Esophagus squamous epithelium (tissue), 4 donors: Measurements from ENCODE around the gene DYRK1B.
"Not testable (repeated sequence)": the region's sequence is repeated elsewhere in the genome, so short reads cannot be mapped to it uniquely, and the experiment has no call there.

Source experiments
- POLR2A ChIP-seq, 4 donors: fragments of 450-650 bp; IDR thresholded peaks; one replicate each; pipeline ENCODE4 v1.6.1; 2017; ENCODE audit warnings: antibody characterized with exemption in 4 of 4, mild to moderate bottlenecking in 4 of 4, moderate library complexity in 3 of 4
- TF ChIP-seq, protein P1 (sequence below), 6 experiments: fragments of 450-650 bp in 4 of 6; fragments of 200-600 bp in 2 of 6; sonication (generic) in 2 of 6; IDR thresholded peaks; one replicate each; pipeline ENCODE4 v1.5.1; 2016 to 2019; ENCODE audit warnings: antibody characterized with exemption in 6 of 6, mild to moderate bottlenecking in 4 of 6, moderate library complexity in 4 of 6

DNA sequence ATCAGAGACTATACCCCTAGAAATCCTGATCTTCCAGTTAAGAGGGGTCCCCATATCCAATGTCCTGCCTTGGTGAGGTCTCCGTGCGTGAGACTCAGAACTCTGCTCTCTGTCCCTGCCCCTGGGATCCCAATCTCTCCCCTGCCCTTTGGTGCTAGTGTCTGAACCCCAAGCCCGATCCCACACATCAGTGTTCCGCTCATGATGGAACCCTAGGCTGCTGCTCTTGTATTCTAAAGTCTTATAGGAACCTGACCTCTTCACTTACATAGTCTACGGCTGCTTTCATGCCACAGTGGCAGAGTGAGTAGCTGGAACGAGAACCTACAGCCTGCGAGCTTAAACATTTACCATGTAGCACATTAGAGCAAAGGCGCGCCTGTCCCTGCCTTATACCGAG, 48.7 kb upstream of the DYRK1B start:
- TF ChIP-seq, protein P1, sequence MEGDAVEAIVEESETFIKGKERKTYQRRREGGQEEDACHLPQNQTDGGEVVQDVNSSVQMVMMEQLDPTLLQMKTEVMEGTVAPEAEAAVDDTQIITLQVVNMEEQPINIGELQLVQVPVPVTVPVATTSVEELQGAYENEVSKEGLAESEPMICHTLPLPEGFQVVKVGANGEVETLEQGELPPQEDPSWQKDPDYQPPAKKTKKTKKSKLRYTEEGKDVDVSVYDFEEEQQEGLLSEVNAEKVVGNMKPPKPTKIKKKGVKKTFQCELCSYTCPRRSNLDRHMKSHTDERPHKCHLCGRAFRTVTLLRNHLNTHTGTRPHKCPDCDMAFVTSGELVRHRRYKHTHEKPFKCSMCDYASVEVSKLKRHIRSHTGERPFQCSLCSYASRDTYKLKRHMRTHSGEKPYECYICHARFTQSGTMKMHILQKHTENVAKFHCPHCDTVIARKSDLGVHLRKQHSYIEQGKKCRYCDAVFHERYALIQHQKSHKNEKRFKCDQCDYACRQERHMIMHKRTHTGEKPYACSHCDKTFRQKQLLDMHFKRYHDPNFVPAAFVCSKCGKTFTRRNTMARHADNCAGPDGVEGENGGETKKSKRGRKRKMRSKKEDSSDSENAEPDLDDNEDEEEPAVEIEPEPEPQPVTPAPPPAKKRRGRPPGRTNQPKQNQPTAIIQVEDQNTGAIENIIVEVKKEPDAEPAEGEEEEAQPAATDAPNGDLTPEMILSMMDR (IDR thresholded peaks at IDR 0.05): not testable (repeated sequence)
- not testable (repeated sequence) for TF ChIP-seq POLR2A (IDR thresholded peaks at IDR 0.05)
